Measurements from ENCODE around the gene PTH1R.

Gene PTH1R

GRCh38 chr3:46885612-46886011 is 8.1 kb downstream of the PTH1R start:
- TF ChIP-seq CTCF (IDR thresholded peaks at IDR 0.05) (no peak), ZFX (IDR thresholded peaks at IDR 0.05; ENCODE audit: borderline replicate concordance) (no peak)
- no peak overlapping the region for H3K27ac ChIP-seq

DNA sequence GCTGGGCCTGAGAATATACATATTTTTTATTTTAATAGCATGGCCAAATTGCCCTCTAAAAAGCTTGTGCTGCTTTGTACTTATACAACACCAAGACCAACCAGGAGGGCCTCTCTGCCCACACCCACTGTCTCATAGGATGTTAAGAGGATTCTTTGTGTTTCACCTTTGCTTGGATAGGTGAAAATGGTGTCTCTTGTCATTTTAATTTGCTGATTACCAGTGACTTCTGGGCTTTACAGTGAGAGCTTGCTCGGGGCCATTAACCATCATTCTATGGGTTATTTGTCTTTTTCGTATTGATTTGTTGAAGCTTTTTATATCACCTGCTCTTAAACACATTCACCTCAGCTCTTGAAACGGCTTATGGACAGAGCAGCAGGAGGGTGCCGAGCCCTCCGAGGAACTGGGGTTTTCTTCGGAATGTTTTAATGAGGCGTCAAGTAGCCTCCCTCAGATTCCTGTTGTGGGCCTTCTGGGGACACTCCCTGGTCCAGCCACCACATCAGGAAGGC is 10.5 kb downstream of the PTH1R start:
- H3K27ac ChIP-seq = no peak overlapping the region
- TF ChIP-seq CTCF (IDR thresholded peaks at IDR 0.05) (no peak), ZFX (IDR thresholded peaks at IDR 0.05; ENCODE audit: borderline replicate concordance) (no peak)

DNA sequence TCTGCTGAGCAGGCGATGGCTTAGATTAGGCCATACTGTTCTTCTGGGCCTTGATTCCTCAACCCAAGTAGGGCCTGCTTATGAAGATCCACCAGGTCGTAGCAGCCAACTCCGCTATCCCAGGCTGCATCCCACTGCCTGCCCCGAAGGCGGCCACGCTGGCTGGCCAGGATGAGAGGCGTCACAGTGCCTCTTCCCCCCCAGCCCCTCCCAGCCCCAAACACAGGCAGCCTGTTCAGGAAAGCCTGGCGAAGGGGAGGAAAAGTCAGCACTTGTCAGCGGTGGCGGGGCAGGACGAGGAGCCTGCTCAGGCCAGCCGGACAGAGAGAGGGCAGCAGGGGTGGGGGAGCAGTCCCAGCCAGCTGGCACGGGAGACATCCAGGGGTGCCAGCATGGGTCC is 11.2 kb downstream of the PTH1R start:
- TF ChIP-seq CTCF (IDR thresholded peaks at IDR 0.05) (no peak), ZFX (IDR thresholded peaks at IDR 0.05; ENCODE audit: borderline replicate concordance) (no peak)

GRCh38 chr3:46889381-46890110 is 12.0 kb downstream of the PTH1R start:
- no peak overlapping the region for H3K27ac ChIP-seq
- TF ChIP-seq ZFX (IDR thresholded peaks at IDR 0.05; ENCODE audit: borderline replicate concordance) = no peak
- no peak for TF ChIP-seq CTCF (IDR thresholded peaks at IDR 0.05)

More for the DNA sequence above, 11.2 kb downstream of the PTH1R start:
- H3K27ac ChIP-seq = no peak overlapping the region

DNA sequence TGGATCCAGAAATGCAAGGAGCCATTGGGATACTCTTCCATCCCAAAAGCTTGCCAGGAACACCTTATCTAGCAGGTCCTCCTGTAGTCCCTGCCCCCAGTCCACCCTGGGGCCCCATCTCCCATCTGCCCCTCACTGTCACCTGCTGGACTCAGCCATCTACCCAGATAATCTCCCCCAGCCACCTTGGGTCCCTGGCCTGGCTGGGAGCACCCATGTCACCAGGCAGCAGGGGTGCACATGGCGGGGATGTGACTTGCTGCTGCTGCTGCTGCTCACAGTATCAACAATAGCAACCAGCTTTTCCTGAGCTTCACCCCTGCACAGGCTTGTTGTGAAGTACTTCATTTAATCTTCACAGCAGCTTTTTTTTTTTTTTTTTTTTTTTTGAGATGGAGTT is 12.6 kb downstream of the PTH1R start:
- TF ChIP-seq CTCF (IDR thresholded peaks at IDR 0.05) (no peak), ZFX (IDR thresholded peaks at IDR 0.05; ENCODE audit: borderline replicate concordance) (no peak)

DNA sequence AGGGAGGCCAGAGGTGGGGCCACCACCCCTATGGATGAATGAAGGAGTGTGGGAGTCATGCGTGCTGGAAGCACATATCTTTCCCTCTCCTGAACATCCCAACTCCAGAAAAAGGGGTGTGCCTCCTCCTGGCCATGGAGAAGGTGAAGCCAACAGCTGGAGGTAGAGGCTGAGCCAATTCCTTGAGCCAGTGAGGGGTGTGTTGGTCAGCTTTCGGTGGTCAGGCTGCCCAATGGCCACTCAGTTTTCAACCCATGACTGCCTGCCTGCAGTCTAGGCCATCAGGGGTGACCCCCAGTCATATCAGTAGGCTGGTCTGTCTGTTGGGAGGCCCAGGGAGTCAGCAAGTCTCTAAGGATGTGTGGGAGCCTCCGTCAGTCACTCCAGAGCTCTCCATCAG is 13.6 kb downstream of the PTH1R start:
- TF ChIP-seq CTCF (IDR thresholded peaks at IDR 0.05) (no peak), ZFX (IDR thresholded peaks at IDR 0.05; ENCODE audit: borderline replicate concordance) (no peak)
- H3K27ac ChIP-seq = no peak overlapping the region

More for the DNA sequence above, 12.6 kb downstream of the PTH1R start:
- no peak overlapping the region for H3K27ac ChIP-seq

Measured in 22Rv1 (cell line).